ENCODE data around the gene CBFA2T2.

DNA sequence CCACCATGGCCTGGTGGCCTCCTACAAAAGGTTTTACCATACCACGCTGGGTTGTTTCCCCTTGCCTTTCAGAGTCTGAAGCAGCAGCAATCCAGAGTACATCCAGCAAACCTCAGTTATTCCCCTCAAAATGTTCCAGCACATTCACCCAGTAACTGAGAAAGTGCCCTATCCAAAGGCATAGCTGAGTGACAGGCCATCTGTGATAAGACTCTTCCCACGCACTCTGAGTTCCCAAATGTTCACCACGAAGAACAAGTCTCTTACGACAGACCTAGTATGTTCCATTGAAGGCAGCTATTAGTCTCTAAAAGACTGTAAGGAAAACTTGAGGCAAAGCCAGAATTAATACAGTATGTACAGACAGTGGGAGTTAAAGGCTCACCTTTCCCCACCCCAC is 140.6 kb downstream of the CBFA2T2 start:
- TF ChIP-seq, protein P1, sequence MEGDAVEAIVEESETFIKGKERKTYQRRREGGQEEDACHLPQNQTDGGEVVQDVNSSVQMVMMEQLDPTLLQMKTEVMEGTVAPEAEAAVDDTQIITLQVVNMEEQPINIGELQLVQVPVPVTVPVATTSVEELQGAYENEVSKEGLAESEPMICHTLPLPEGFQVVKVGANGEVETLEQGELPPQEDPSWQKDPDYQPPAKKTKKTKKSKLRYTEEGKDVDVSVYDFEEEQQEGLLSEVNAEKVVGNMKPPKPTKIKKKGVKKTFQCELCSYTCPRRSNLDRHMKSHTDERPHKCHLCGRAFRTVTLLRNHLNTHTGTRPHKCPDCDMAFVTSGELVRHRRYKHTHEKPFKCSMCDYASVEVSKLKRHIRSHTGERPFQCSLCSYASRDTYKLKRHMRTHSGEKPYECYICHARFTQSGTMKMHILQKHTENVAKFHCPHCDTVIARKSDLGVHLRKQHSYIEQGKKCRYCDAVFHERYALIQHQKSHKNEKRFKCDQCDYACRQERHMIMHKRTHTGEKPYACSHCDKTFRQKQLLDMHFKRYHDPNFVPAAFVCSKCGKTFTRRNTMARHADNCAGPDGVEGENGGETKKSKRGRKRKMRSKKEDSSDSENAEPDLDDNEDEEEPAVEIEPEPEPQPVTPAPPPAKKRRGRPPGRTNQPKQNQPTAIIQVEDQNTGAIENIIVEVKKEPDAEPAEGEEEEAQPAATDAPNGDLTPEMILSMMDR (optimal IDR thresholded peaks at IDR 0.05 in 1 of 3, IDR thresholded peaks at IDR 0.05 in 1 of 3, conservative IDR thresholded peaks at IDR 0.05 in 1 of 3; ENCODE audit: extremely low read depth in 1 of 3, insufficient read depth in 2 of 3, low read length in 3 of 3): no peak
- no peak for TF ChIP-seq EZH2 (IDR thresholded peaks at IDR 0.05; ENCODE audit: low read length)

All from keratinocyte (primary cell).